NCI-H460 (cell line): ENCODE results near the gene ETDB. TPM values are rescaled to one million over a fixed set of nuclear protein-coding genes. Genes with fewer than 3 reads are reported as not detected.

ENCODE experiments used
- total RNA-seq: library from RNA; depleted of rRNA; stranded (reverse); fragments of >200 nt; shearing (Covaris generic); gene quantifications from 2 replicates; pipeline ENCODE4 v1.2.3, GENCODE V29; 2014; rRNA removed

The ETDB gene
- total RNA-seq, 1 experiment from 2014 or later = not detected

Other genes with a start within 250 kb of the ETDB start
- 40.0 and 44.9 TPM in 2 replicates for gene MOSPD1, start 205.3 kb downstream of the ETDB start, total RNA-seq
- 3.2 and 4.1 TPM in 2 replicates for gene SMIM10, start 129.5 kb downstream of the ETDB start, total RNA-seq
- gene RTL8B, start 98.0 kb downstream of the ETDB start, total RNA-seq = 0.07 TPM in 1 of 2 replicates, not detected in the other
- gene RTL8C, start 88.2 kb downstream of the ETDB start, total RNA-seq = 42.8 and 44.0 TPM in 2 replicates
- gene RTL8A, start 68.4 kb downstream of the ETDB start, total RNA-seq = 50.8 and 51.8 TPM in 2 replicates
- gene SMIM10L2B, start 21.8 kb downstream of the ETDB start, total RNA-seq = not detected in 2 replicates
- not detected in 2 replicates for gene CT55, start 50.9 kb upstream of the ETDB start, total RNA-seq
- gene ETDA, start 131.5 kb upstream of the ETDB start, total RNA-seq = not detected in 2 replicates
- not detected in 2 replicates for gene ETDC, start 189.0 kb upstream of the ETDB start, total RNA-seq
- 10.7 and 13.7 TPM in 2 replicates for gene ZNF75D, start 223.6 kb upstream of the ETDB start, total RNA-seq
- gene ZNF449, start 224.3 kb upstream of the ETDB start, total RNA-seq = 10.9 and 14.9 TPM in 2 replicates